ENCODE results near the gene LPP.

The LPP gene

DNA sequence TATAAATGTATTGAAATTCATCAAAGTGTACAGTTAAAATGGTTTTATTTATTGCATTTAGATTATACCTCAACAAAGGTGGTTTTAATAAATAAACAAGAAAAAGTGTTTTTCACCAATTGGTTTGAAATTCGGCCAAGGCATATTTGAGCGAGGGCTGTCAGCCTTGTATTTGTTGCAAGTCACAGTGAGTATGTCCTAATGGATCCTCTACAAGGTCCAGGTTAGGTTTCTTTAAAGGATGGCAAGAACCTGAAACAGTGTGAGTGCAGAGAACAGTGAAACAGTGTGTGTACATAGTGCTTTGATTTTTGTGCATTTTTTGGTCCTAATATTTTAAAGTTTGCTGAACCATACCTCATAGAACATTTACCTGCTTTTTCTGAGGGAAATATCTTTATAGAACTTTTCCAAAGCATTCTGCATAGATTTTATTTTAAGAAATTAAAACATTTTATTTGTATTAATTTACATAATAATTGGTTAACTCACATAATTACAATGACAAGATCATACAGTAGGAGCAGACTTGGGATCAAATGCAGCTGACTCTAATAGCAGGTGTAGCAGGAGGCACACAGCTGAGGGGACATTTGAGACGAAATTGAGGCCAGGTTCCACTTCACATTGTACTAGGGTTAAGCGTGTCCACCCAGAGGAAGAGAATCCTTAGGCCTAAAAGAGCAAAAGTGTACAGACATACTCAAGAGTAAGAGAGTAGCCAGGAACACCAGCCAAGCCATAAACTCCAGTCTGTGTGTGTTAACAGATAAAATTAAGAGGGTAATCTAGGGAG lies 589.0 kb downstream of the LPP start:
- no peak for DNase-seq

DNA sequence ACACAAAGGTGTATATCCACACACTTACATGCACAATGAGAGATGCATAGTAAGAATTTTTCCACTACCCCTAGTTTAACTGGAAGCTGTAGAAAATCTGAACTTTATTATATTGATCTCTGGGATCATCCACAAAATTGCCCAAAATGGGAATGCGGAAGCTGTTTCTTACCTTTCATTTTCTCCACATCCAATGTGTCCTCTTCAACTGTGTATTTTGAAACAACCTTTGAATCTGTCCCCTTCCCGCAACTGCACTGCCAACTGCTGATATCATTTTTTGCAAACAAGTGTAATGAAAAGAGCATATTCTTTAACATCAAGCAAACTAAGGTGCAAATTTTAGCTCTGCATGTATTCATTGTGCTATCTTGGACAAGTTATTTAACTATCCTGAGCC lies 590.2 kb downstream of the LPP start:
- DNase-seq = no peak

DNA sequence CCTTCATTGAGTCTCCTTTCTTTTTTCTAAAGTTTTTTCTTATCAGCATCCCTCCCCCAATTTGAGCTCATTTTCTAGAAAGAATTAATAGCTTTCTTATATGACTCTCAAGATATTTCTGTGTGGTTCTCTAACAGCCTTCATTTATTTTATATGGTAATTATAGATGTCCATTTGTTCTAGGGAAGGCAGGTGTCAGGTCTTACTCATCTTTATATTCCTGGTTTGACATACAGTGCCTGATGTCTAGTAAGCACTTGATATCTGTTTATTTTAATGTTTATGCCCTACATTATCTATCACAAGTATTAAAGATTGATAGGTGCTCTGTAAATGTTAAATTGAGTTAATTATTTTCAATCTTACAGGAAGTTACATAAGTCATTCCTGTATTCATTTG lies 591.1 kb downstream of the LPP start:
- no peak for DNase-seq

DNA sequence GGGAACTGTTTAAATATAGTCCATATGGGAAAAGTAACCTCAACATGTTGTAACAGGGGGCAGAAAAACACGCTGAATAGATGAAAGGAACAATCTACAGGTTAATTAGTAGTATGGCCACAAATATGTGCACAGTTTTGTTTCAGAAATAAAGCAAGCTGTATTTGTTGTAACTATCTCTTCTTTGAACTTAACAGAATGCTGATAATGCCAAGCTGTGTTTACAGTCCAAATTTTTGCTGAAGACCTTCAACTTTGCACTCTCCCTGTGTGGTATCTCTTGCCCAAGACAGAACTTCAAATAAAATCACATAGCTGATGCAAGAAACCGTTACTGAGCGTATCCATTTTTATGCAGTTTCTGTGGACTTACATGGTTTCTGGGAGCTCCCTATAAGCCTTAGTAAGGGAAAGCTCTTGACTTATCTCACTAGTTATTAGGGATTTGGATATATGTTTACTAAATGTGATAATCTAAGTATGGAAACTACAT lies 592.4 kb downstream of the LPP start:
- DNase-seq = no peak

- no peak for DNase-seq
Observed at GRCh38 chr3:188747489-188747888, 593.5 kb downstream of the LPP start.

- no peak for DNase-seq
Observed at GRCh38 chr3:188749010-188749617, 595.2 kb downstream of the LPP start.

DNA sequence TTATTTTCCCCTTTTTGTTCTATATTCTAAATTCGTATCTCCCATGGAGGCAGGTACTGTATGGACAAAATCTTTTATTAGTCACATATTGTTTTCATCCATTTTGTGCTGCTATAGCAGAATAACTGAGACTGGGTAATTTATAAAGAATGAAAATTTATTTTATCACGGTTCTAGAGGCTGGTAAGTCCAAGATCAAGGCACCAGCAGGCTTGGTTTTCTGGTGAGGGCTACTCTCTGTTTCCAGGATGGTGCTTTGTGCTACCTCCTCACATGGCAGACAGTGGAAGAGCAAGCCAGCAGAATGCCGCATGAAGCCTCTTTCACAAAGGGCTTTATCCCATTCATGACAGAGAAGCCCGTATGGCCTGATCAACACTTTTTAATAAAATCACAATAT lies 595.9 kb downstream of the LPP start:
- DNase-seq = no peak

DNA sequence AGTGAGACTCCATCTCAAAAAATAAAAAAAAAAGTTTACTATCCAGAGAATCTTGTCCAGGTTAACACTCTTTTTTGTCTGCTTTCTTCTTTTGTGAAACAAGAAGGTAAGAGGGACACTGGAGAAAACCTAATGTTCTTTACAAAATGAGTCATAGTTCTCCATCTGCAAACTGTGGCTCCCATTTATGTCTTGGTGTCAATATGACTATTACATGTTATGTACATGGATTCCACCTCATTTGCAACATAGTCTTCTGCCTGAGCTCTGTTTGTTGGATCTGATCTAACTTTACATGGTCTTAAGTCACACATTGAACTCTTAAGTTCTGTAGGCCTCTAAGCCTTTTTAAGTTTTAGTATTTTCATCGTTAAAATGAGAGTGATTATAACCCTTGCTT lies 596.7 kb downstream of the LPP start:
- DNase-seq = no peak

GRCh38 chr3:188752850-188753249 lies 598.9 kb downstream of the LPP start:
- no peak for DNase-seq

GRCh38 chr3:188754267-188754666 lies 600.3 kb downstream of the LPP start:
- DNase-seq = no peak

DNA sequence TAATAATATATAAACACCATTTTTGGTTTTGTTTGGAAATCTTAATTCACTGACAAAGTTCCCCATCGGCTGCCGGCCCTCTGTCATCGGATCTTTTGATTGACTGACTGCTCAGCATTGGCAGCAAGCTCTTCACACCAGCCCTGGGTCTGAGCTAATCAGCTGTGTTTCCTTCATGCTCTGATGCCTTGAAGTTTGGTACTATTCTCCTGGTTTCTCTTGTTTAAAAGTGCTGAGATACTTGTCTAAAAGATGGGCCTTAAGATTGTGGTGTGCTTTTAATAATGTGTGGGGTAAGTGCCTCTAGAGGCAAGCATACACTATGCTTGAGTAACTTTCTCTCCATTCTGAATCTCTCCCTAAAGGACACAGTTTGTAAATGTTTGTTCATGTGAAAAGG lies 602.3 kb downstream of the LPP start:
- DNase-seq = no peak

DNA sequence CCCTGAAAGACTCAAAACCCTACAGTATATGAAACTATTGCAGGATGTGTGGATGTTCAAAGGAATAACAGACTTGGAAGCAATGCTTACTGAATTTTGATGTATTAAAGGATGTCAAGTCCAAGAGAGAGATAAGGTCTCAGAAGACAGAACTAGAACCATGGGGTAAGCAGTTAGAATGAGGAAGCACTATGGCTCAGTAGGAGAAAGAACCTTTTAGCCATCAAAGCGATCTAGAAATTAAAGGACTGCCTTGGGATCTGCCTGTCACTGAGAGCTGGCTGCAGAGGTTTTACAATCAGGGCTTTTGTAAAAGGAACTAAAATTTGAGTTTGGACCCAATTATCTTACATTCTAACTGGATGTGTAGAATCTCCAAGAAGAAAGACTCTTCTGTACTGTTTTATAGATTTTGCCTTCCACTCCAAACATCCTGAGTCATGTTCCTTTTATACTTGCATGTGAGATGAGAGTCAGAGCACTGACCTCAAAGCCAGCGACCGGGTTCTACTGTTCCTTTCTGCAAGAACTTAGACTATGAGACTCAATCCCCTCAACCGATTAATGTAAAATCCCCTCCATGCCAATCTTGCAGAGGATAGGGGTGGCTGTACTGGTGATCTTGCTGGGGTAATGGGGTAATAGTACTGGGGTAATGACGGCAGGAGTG lies 605.5 kb downstream of the LPP start:
- DNase-seq = no peak

- no peak for DNase-seq
Observed at GRCh38 chr3:188760408-188760807, 606.5 kb downstream of the LPP start.

GRCh38 chr3:188761439-188761838 lies 607.5 kb downstream of the LPP start:
- no peak for DNase-seq

DNA sequence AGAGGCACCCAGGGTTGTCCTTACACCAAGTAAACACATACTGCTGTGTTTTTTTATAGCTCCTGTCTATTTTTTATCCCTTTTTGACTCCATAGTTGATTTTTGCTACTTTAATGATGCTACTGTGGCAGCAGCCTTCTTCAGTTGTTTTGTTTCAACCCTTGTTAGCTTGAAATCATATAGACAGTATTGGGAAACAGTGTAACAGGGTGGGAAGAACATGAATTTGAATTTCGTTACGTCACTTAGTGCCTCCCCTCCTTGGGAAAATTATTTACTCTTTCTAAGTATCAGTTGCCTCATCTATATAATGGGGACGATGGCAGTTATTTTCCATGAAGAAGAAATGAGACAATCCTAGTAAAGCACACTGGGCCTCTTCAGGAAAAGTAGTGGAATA lies 608.0 kb downstream of the LPP start:
- no peak for DNase-seq

GRCh38 chr3:188764609-188765008 lies 610.7 kb downstream of the LPP start:
- no peak for DNase-seq

DNA sequence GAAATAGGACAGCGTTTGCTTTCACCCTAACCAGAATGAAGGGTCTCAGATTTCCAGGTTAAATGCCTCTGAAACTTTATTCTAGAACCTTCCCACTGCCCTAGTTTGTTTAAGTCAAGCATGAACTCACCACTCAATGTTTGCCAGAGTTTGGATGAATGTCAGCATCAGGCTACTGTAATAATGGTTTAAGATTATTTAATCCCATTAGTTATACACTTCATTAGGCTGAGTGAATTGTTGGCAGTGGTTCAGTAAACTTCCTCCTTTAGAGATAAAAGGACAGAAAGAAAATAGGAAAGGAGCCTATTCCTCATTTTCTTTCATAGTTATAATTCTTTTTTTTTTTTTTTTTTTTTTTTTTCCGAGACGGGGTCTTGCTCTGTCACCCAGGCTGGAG lies 615.9 kb downstream of the LPP start:
- no peak for DNase-seq

DNA sequence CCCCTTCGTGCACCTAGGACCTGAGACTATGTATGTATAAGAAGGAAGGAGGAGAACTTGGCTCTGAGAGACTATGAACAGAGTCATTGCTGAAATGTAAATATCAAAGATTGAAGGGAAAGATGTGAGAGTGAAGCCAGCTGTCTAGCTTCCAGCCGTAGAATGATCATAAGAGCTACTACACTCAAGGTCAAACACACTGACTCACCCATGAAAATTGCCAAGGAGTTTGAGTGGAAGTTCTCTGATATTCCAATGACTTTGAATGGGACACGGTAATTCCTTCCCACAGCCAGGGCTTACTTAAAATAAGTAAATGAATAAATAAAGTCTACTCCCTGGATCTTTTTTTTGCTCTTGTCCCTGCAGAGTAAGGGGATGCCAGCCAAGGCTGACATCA lies 618.9 kb downstream of the LPP start:
- DNase-seq = no peak

DNA sequence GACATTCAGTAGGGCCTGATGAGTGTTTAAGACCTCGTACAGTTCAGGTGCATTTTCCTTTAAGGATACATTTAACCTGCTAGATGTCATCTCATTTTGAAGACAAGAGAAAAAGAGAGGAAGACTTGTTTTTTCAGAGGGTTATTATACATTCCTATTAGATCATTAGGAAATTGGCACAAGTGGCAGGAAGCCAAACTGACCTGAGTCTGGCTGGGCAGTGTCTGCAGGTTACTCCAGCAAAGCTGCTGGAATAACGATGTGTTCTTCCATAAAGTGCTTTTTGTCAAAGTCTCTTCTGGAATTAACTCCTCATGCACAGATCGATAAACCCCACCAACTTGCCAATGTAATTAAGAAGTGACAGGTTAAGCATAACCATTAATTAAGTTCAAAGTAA lies 621.5 kb downstream of the LPP start:
- DNase-seq = no peak

DNA sequence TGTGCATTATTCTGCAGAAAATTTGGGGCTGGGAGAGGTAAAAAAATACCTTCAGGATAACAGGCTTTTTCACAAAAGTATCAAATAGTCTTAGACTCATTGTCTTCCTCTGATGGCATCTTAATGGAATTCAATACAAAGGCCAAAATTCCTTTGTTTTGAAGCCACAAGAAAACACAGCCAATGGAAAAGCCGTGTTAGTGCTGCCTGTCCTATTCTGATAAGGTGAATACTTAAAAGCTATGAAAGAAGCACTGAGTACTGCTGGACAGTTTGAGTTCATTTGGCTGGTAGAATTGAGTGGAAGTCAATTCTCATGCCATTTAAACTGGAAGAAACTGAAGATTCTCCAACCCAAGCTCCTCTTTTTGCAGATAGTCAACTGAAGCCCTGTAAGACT lies 622.5 kb downstream of the LPP start:
- DNase-seq = no peak

- DNase-seq = no peak
Observed at GRCh38 chr3:188778091-188778852, 624.3 kb downstream of the LPP start.

GRCh38 chr3:188779281-188779980 lies 625.5 kb downstream of the LPP start:
- no peak for DNase-seq

Measured in NCI-H748 treated with DMSO at 0.1 percent for 48 hours (cell line).